ENCODE measurements around the gene DGKQ.
"Not testable (repeated sequence)": the region's sequence is repeated elsewhere in the genome, so short reads cannot be mapped to it uniquely, and the experiment has no call there.

The DGKQ gene

GRCh38 chr4:1000686-1001260, 27.4 kb upstream of the DGKQ start:
- Histone ChIP-seq H3K27me3 (ENCODE audit: control insufficient read depth, insufficient read depth, low read length) (peaks cover 58% of the 10 kb centered on the region; the same call in 1 of the 2 replicates), H3K4me3 (ENCODE audit: low read length) (no peak overlapping the region), H3K36me3 (ENCODE audit: control insufficient read depth, insufficient read depth, low read length) (no peaks in the 10 kb centered on the region; the same call in 1 of the 2 replicates), H3K4me1 (ENCODE audit: control insufficient read depth, insufficient read depth, low read length) (peaks cover 6% of the 10 kb centered on the region), H3K27ac (ENCODE audit: low read length) (no peak overlapping the region), H3K9me3 (ENCODE audit: control insufficient read depth, insufficient read depth, low read length) (no peaks in the 10 kb centered on the region)
- DNase-seq (ENCODE audit: low read depth, low spot score), result no peak
- no CpG with 5 or more reads among the region's 15 CpGs for WGBS (ENCODE audit: insufficient coverage, insufficient read length)

DNA sequence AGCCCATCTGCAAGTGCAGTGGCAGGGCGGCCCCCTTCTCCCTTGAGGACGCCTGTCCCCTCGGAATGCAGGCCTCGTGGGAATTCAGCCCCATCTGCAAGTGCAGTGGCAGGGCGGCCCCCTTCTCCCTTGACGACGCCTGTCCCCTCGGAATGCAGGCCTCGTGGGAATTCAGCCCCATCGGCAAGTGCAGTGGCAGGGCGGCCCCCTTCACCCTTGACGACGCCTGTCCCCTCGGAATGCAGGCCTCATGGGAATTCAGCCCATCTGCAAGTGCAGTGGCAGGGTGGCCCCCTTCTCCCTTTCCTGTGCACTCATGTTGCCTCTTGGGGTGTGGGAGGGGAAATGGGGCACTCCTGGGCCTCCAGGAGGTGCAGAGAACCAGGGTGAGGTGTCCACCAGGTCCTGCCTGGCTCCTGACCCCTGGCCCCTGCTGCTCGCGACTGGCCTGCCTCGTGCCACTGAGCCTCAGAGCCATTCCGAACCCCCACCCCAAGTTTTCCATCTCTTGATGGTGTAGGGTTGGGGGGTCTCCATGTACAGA, 26.6 kb upstream of the DGKQ start:
- Histone ChIP-seq H3K4me1 (ENCODE audit: control insufficient read depth, insufficient read depth, low read length) (peaks cover 6% of the 10 kb centered on the region), H3K27ac (ENCODE audit: low read length) (no peak overlapping the region), H3K27me3 (ENCODE audit: control insufficient read depth, insufficient read depth, low read length) (peaks cover 57% of the 10 kb centered on the region; the same call in 1 of the 2 replicates), H3K4me3 (ENCODE audit: low read length) (no peak overlapping the region), H3K9me3 (ENCODE audit: control insufficient read depth, insufficient read depth, low read length) (no peaks in the 10 kb centered on the region), H3K36me3 (ENCODE audit: control insufficient read depth, insufficient read depth, low read length) (no peaks in the 10 kb centered on the region; the same call in 1 of the 2 replicates)
- WGBS (ENCODE audit: insufficient coverage, insufficient read length), result no CpG with 5 or more reads among the region's 18 CpGs
- DNase-seq (ENCODE audit: low read depth, low spot score), result no peak

GRCh38 chr4:999240-999863, 26.0 kb upstream of the DGKQ start:
- DNase-seq (ENCODE audit: low read depth, low spot score); H3K36me3 ChIP-seq (ENCODE audit: control insufficient read depth, insufficient read depth, low read length); H3K4me1 ChIP-seq (ENCODE audit: control insufficient read depth, insufficient read depth, low read length); H3K9me3 ChIP-seq (ENCODE audit: control insufficient read depth, insufficient read depth, low read length); H3K27ac ChIP-seq (ENCODE audit: low read length); H3K4me3 ChIP-seq (ENCODE audit: low read length): not testable (repeated sequence)
- no CpG with 5 or more reads among the region's 21 CpGs for WGBS (ENCODE audit: insufficient coverage, insufficient read length)
- peaks cover 55% of the 10 kb centered on the region; the same call in 1 of the 2 replicates for H3K27me3 ChIP-seq (ENCODE audit: control insufficient read depth, insufficient read depth, low read length)

DNA sequence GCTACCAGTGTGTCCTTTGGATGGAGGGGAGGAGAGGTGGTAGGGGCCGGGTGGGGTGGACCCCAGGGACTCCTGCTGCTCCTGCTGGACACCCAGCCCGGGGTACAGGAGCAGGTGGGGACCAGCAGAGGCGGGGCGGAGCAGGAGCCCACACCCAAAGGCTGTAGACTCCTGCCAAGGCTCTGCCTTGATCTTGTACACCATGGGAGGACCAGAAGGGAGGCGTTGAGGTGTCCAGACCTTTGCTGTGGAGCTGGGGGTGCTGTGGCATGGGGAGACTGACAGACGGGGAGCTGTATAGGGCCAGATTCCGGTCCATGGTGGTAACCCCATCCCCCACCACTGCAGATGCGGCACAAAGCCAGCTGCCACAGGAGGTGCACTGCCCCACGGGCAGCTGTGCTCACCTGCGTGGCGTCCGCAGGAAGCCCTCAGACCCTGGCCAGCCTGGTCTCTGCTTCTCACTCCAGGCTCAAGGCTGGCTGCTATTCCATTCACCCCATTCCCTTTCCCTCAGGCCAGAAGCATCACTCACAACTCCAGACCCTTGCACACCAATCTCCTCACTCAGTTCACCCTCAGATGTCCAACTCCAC, 24.8 kb upstream of the DGKQ start:
- Histone ChIP-seq H3K27me3 (ENCODE audit: control insufficient read depth, insufficient read depth, low read length) (peaks cover 44% of the 10 kb centered on the region; the same call in 1 of the 2 replicates), H3K4me3 (ENCODE audit: low read length) (no peak overlapping the region)

GRCh38 chr4:997375-998071, 24.2 kb upstream of the DGKQ start:
- WGBS (ENCODE audit: insufficient coverage, insufficient read length), result no CpG with 5 or more reads among the region's 68 CpGs
- peaks cover 41% of the 10 kb centered on the region; the same call in 1 of the 2 replicates for H3K27me3 ChIP-seq (ENCODE audit: control insufficient read depth, insufficient read depth, low read length)
- H3K9me3 ChIP-seq (ENCODE audit: control insufficient read depth, insufficient read depth, low read length), result no peaks in the 10 kb centered on the region
- no peaks in the 10 kb centered on the region for H3K36me3 ChIP-seq (ENCODE audit: control insufficient read depth, insufficient read depth, low read length)
- H3K27ac ChIP-seq (ENCODE audit: low read length), result no peak overlapping the region
- peaks cover 1% of the 10 kb centered on the region; the same call in 1 of the 2 replicates for H3K4me1 ChIP-seq (ENCODE audit: control insufficient read depth, insufficient read depth, low read length)
- DNase-seq (ENCODE audit: low read depth, low spot score), result no peak
- peak overlapping the region; percentile 38; the same call in 1 of the 2 replicates for H3K4me3 ChIP-seq (ENCODE audit: low read length)

More for the DNA sequence above, 24.8 kb upstream of the DGKQ start:
- H3K4me1 ChIP-seq (ENCODE audit: control insufficient read depth, insufficient read depth, low read length), result peaks cover 2% of the 10 kb centered on the region; the same call in 1 of the 2 replicates
- WGBS (ENCODE audit: insufficient coverage, insufficient read length), result no CpG with 5 or more reads among the region's 12 CpGs
- no peaks in the 10 kb centered on the region; the same call in 1 of the 2 replicates for H3K36me3 ChIP-seq (ENCODE audit: control insufficient read depth, insufficient read depth, low read length)
- DNase-seq (ENCODE audit: low read depth, low spot score), result no peak
- no peaks in the 10 kb centered on the region for H3K9me3 ChIP-seq (ENCODE audit: control insufficient read depth, insufficient read depth, low read length)
- no peak overlapping the region for H3K27ac ChIP-seq (ENCODE audit: low read length)

DNA sequence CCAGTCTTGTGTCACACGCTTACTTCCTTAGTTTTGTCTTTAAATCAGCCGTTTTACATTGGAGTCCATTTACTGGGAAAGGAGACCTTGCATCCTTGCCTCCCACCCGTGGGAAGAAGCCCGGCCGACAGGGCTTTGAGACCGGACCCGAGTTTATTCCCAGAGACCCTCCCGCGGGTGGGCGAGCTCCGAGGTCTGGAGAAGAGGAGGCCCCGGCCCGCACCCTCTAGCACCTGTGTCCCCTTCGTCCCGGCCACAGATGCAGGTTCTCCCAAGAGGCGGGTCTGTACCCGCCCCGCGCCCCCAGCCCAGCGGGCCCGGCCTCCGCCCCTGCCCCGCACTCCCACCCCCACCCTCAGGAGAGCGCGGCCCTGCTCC, 23.6 kb upstream of the DGKQ start:
- H3K27ac ChIP-seq (ENCODE audit: low read length), result no peak overlapping the region
- WGBS (ENCODE audit: insufficient coverage, insufficient read length), result no CpG with 5 or more reads among the region's 25 CpGs
- no peak overlapping the region; the same call in 1 of the 2 replicates for H3K4me3 ChIP-seq (ENCODE audit: low read length)
- H3K4me1 ChIP-seq (ENCODE audit: control insufficient read depth, insufficient read depth, low read length), result peaks cover 1% of the 10 kb centered on the region; the same call in 1 of the 2 replicates
- no peak for DNase-seq (ENCODE audit: low read depth, low spot score)
- no peaks in the 10 kb centered on the region for H3K36me3 ChIP-seq (ENCODE audit: control insufficient read depth, insufficient read depth, low read length)
- H3K27me3 ChIP-seq (ENCODE audit: control insufficient read depth, insufficient read depth, low read length), result peaks cover 36% of the 10 kb centered on the region; the same call in 1 of the 2 replicates
- H3K9me3 ChIP-seq (ENCODE audit: control insufficient read depth, insufficient read depth, low read length), result no peaks in the 10 kb centered on the region

DNA sequence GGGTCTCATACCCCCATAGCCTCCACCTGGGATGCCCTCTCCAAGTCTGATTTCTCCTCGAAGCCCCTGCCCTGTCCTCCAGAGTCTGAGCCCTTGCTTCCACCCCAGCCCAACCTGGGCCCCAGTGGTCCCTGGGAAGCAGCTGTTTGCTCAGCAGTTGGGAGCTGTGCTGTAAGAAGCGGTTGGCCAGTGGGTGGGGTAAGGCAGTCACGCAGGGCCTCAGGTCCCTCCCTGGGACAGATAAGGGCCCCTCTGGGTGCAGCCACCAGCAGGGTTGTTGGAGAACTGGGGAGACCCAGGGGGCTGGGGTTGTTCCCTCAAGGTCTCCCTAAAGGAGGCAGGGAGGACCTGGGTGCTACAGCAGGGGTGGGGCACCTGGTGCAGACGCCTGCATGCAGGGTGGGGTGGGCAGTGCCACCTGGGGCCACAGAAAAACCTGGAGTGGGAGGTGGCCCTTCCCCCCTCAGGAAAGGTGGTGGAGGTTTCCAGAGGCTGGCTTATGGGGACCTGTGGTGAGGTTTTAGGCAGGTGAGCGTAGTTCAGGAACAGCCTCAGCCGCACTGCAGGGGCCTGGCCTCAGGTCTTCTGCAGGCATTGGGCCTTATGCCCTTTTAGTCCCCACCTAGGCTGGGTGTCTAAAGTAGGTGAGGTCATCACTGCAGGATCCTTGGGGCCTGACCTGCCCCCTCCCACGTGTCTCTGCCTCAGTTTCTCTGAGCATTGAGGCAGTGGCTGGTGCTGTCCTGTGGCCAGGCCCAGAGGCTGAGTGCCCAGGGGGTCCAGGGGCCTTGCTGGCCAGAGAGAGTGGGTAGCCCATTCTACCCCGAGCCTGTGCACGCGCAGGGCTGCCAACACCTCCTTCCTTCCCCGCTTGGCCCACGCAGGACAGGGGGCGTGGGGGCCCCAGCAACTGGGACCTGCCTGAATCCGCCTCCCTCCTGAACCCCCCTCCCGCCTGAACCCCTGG, 22.9 kb upstream of the DGKQ start:
- no CpG with 5 or more reads among the region's 15 CpGs for WGBS (ENCODE audit: insufficient coverage, insufficient read length)
- H3K36me3 ChIP-seq (ENCODE audit: control insufficient read depth, insufficient read depth, low read length), result no peaks in the 10 kb centered on the region
- no peak overlapping the region for H3K4me3 ChIP-seq (ENCODE audit: low read length)
- H3K27me3 ChIP-seq (ENCODE audit: control insufficient read depth, insufficient read depth, low read length), result peaks cover 30% of the 10 kb centered on the region; the same call in 1 of the 2 replicates
- peaks cover 1% of the 10 kb centered on the region; the same call in 1 of the 2 replicates for H3K4me1 ChIP-seq (ENCODE audit: control insufficient read depth, insufficient read depth, low read length)
- H3K27ac ChIP-seq (ENCODE audit: low read length), result no peak overlapping the region
- no peaks in the 10 kb centered on the region for H3K9me3 ChIP-seq (ENCODE audit: control insufficient read depth, insufficient read depth, low read length)
- DNase-seq (ENCODE audit: low read depth, low spot score), result no peak

DNA sequence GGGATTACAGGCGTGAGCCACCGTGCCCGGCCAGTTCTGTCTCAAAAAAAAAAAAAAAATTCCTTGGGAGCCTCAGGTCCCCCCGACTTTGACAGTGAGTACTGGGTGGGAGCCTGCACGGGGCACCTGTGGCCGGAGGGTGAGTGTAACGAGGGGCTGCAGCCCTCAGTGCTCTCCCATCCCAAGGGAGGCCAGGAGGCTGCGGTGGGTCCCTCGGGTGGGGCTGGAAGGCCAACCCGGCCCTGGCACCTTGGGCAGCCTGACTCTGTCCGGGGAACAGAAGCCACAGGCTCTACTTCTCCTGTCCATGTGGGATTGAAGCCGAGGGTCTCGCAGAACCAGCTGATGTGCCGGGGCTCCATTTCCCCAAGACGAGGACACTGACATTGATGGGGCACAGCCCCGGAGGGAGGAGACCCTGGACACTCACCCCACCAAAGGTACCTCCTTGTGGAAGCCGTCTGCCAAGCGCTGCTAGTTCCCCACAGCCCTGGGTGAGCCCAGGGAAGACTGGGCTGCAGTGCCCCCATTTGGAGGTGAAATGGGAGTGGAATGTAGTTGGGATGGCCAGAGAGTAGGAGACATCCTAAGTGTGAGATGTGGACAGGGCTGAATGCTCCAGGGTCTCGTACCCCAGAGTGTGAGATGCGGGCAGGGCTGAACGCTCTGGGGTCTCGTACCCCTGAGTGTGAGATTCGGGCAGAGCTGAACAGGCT, 22.1 kb upstream of the DGKQ start:
- WGBS (ENCODE audit: insufficient coverage, insufficient read length), result no CpG with 5 or more reads among the region's 23 CpGs
- Histone ChIP-seq H3K4me3 (ENCODE audit: low read length) (no peak overlapping the region), H3K4me1 (ENCODE audit: control insufficient read depth, insufficient read depth, low read length) (peaks cover 1% of the 10 kb centered on the region; the same call in 1 of the 2 replicates), H3K27me3 (ENCODE audit: control insufficient read depth, insufficient read depth, low read length) (peaks cover 25% of the 10 kb centered on the region; the same call in 1 of the 2 replicates), H3K27ac (ENCODE audit: low read length) (no peak overlapping the region), H3K9me3 (ENCODE audit: control insufficient read depth, insufficient read depth, low read length) (no peaks in the 10 kb centered on the region), H3K36me3 (ENCODE audit: control insufficient read depth, insufficient read depth, low read length) (no peaks in the 10 kb centered on the region)
- no peak for DNase-seq (ENCODE audit: low read depth, low spot score)

All from iPS DF 6.9 (cell line).